Neural progenitor cell (in vitro differentiated cells): ENCODE measurements around the gene PLEKHA5. TPM values are rescaled to one million over a fixed set of nuclear protein-coding genes. Genes with fewer than 3 reads are reported as not detected.

Experiments
- DNase-seq: peaks from one replicate; pipeline ENCODE4 v3.0.0-alpha.2; 2016; ENCODE audit warnings: low spot score
- H2AFZ ChIP-seq: fragments of 200-600 bp; sonication (generic); replicated peaks from 2 replicates; pipeline ENCODE4 v1.6.1; 2016; ENCODE audit warnings: antibody characterized with exemption
- H3F3A ChIP-seq: fragments of 200-600 bp; sonication (generic); 2 replicates; pipeline ENCODE4 v1.6.1; 2016; ENCODE audit warnings: antibody characterized with exemption, low read depth
- H3K27ac ChIP-seq: fragments of 200-600 bp; sonication (generic); 2 replicates; pipeline ENCODE4 v1.5.1; 2016; ENCODE audit warnings: mild to moderate bottlenecking
- H3K27me3 ChIP-seq: fragments of 200-600 bp; sonication (generic); 2 replicates; pipeline ENCODE4 v1.6.1; 2016; ENCODE audit warnings: mild to moderate bottlenecking, moderate library complexity
- H3K36me3 ChIP-seq: fragments of 200-600 bp; sonication (generic); 2 replicates; pipeline ENCODE4 v1.5.1; 2016
- H3K4me1 ChIP-seq: fragments of 200-600 bp; sonication (generic); 2 replicates; pipeline ENCODE4 v1.6.1; 2016; ENCODE audit warnings: mixed run types
- H3K4me2 ChIP-seq: fragments of 200-600 bp; sonication (generic); 2 replicates; pipeline ENCODE4 v1.6.1; 2016
- H3K4me3 ChIP-seq: fragments of 200-600 bp; sonication (generic); 2 replicates; pipeline ENCODE4 v1.5.1; 2016
- H3K79me2 ChIP-seq: fragments of 200-600 bp; sonication (generic); 2 replicates; pipeline ENCODE4 v1.6.1; 2016; ENCODE audit warnings: low read depth
- H3K9ac ChIP-seq: fragments of 200-600 bp; sonication (generic); 2 replicates; pipeline ENCODE4 v1.6.1; 2016
- H3K9me3 ChIP-seq: fragments of 200-600 bp; sonication (generic); 2 replicates; pipeline ENCODE4 v1.5.1; 2016; ENCODE audit warnings: low read depth
- H4K20me1 ChIP-seq: fragments of 200-600 bp; sonication (generic); 2 replicates; pipeline ENCODE4 v1.6.1; 2016; ENCODE audit warnings: low read depth
- H3K27ac Mint-ChIP-seq: 3 replicates; pipeline ENCODE4 v1.8.0; 2021; ENCODE audit warnings: mixed read lengths
- H3K27me3 Mint-ChIP-seq: 2 replicates; pipeline ENCODE4 v1.8.0; 2022; ENCODE audit warnings: low read depth, mild to moderate bottlenecking, inconsistent platforms, moderate library complexity, mixed read lengths; ENCODE audit not compliant: insufficient read depth
- H3K36me3 Mint-ChIP-seq: 3 replicates; pipeline ENCODE4 v1.8.0; 2021; ENCODE audit warnings: mixed read lengths
- H3K4me1 Mint-ChIP-seq: 3 replicates; pipeline ENCODE4 v1.8.0; 2021; ENCODE audit warnings: mixed read lengths
- H3K4me3 Mint-ChIP-seq: 3 replicates; pipeline ENCODE4 v1.8.0; 2021; ENCODE audit warnings: mild to moderate bottlenecking, moderate library complexity, mixed read lengths
- H3K9me3 Mint-ChIP-seq: 3 replicates; pipeline ENCODE4 v1.8.0; 2020; ENCODE audit warnings: mixed read lengths
- CTCF ChIP-seq: fragments of 200-600 bp; sonication (generic); IDR thresholded peaks from 2 replicates; pipeline ENCODE4 v1.5.1; 2017; ENCODE audit warnings: antibody characterized with exemption, mild to moderate bottlenecking
- EZH2 ChIP-seq: fragments of 200-600 bp; sonication (generic); IDR thresholded peaks from 2 replicates; pipeline ENCODE4 v1.6.1; 2017; ENCODE audit warnings: antibody characterized with exemption, mild to moderate bottlenecking, moderate library complexity
- EZH2phosphoT487 ChIP-seq: fragments of 200-600 bp; sonication (generic); IDR thresholded peaks from 2 replicates; pipeline ENCODE4 v1.6.1; 2017; ENCODE audit warnings: antibody characterized with exemption
- total RNA-seq: library from RNA; depleted of rRNA; stranded (reverse); fragments of >200 nt; gene quantifications from 2 replicates; pipeline ENCODE4 v1.2.3, GENCODE V29; 2015; ENCODE audit warnings: low replicate concordance

PLEKHA5 gene
- total RNA-seq, 1 donor from 2014 or later: 86.7 TPM

- H3K9ac ChIP-seq: no peak overlapping the region
These were observed 69.8 kb downstream of the PLEKHA5 start for GRCh38 chr12:19199332-19199731.

GRCh38 chr12:19200261-19200660 lies 70.7 kb downstream of the PLEKHA5 start:
- Mint-ChIP-seq H3K27ac (no peak overlapping the region), H3K4me3 (no peak overlapping the region), H3K4me1 (peaks cover 13% of the 10 kb centered on the region), H3K27me3 (no peaks in the 10 kb centered on the region), H3K9me3 (no peaks in the 10 kb centered on the region), H3K36me3 (peaks cover 19% of the 10 kb centered on the region)
- Histone ChIP-seq H3K4me2 (no peak overlapping the region), H3K4me3 (no peak overlapping the region), H3K36me3 (no peaks in the 10 kb centered on the region), H3K79me2 (peaks cover 90% of the 10 kb centered on the region), H3K9me3 (no peaks in the 10 kb centered on the region), H3K27ac (no peak overlapping the region), H3K27me3 (no peaks in the 10 kb centered on the region), H3F3A (peaks cover 17% of the 10 kb centered on the region), H4K20me1 (peaks cover 36% of the 10 kb centered on the region), H3K9ac (no peak overlapping the region), H2AFZ (no peak overlapping the region), H3K4me1 (peaks cover 28% of the 10 kb centered on the region)
- no peak for TF ChIP-seq EZH2
- DNase-seq: no peak

More at GRCh38 chr12:19199332-19199731, 69.8 kb downstream of the PLEKHA5 start:
- peaks cover 17% of the 10 kb centered on the region for H3K36me3 Mint-ChIP-seq
- Histone ChIP-seq H3K79me2 (peaks cover 90% of the 10 kb centered on the region), H3K4me2 (no peak overlapping the region), H2AFZ (no peak overlapping the region), H3K27ac (no peak overlapping the region), H3K9me3 (no peaks in the 10 kb centered on the region), H4K20me1 (peaks cover 38% of the 10 kb centered on the region), H3K4me3 (no peak overlapping the region), H3K27me3 (no peaks in the 10 kb centered on the region), H3K36me3 (no peaks in the 10 kb centered on the region), H3F3A (peaks cover 17% of the 10 kb centered on the region), H3K4me1 (peaks cover 19% of the 10 kb centered on the region)
- H3K27me3 Mint-ChIP-seq: no peaks in the 10 kb centered on the region
- DNase-seq: no peak
- peaks cover 10% of the 10 kb centered on the region for H3K4me1 Mint-ChIP-seq
- no peak overlapping the region for H3K27ac Mint-ChIP-seq
- no peak overlapping the region for H3K4me3 Mint-ChIP-seq
- TF ChIP-seq EZH2phosphoT487 (no peak), CTCF (no peak), EZH2 (no peak)
- no peaks in the 10 kb centered on the region for H3K9me3 Mint-ChIP-seq

- no peak overlapping the region for H2AFZ ChIP-seq
- no peak overlapping the region for H3K4me3 ChIP-seq
- H3K9me3 ChIP-seq: no peaks in the 10 kb centered on the region
- no peak overlapping the region for H3K9ac ChIP-seq
- Mint-ChIP-seq H3K4me1 (peaks cover 11% of the 10 kb centered on the region), H3K36me3 (peaks cover 25% of the 10 kb centered on the region), H3K27me3 (no peaks in the 10 kb centered on the region), H3K27ac (no peak overlapping the region), H3K9me3 (peaks cover 3% of the 10 kb centered on the region), H3K4me3 (no peak overlapping the region)
- peaks cover 10% of the 10 kb centered on the region for H3F3A ChIP-seq
- H3K27me3 ChIP-seq: no peaks in the 10 kb centered on the region
- H4K20me1 ChIP-seq: peaks cover 30% of the 10 kb centered on the region
- TF ChIP-seq EZH2phosphoT487 (no peak), CTCF (no peak), EZH2 (no peak)
- H3K4me1 ChIP-seq: peaks cover 28% of the 10 kb centered on the region
- no peak for DNase-seq
- peaks cover 94% of the 10 kb centered on the region for H3K79me2 ChIP-seq
- no peak overlapping the region for H3K27ac ChIP-seq
- H3K4me2 ChIP-seq: no peak overlapping the region
- no peaks in the 10 kb centered on the region for H3K36me3 ChIP-seq
These were observed 72.1 kb downstream of the PLEKHA5 start for GRCh38 chr12:19201661-19202060.

GRCh38 chr12:19203013-19203412 lies 73.5 kb downstream of the PLEKHA5 start:
- H3K27me3 ChIP-seq: no peaks in the 10 kb centered on the region
- H3K9me3 Mint-ChIP-seq: peaks cover 3% of the 10 kb centered on the region
- H3F3A ChIP-seq: peaks cover 10% of the 10 kb centered on the region
- H3K4me3 ChIP-seq: no peak overlapping the region
- H3K36me3 ChIP-seq: no peaks in the 10 kb centered on the region
- H3K27ac ChIP-seq: no peak overlapping the region
- no peaks in the 10 kb centered on the region for H3K27me3 Mint-ChIP-seq
- H3K9ac ChIP-seq: no peak overlapping the region
- no peak overlapping the region for H3K4me2 ChIP-seq
- H3K4me1 ChIP-seq: peaks cover 28% of the 10 kb centered on the region
- peaks cover 11% of the 10 kb centered on the region for H3K4me1 Mint-ChIP-seq
- peaks cover 26% of the 10 kb centered on the region for H4K20me1 ChIP-seq
- H2AFZ ChIP-seq: no peak overlapping the region
- TF ChIP-seq CTCF (no peak), EZH2phosphoT487 (no peak), EZH2 (no peak)
- H3K27ac Mint-ChIP-seq: no peak overlapping the region
- no peaks in the 10 kb centered on the region for H3K9me3 ChIP-seq
- no peak overlapping the region for H3K4me3 Mint-ChIP-seq
- DNase-seq: no peak
- peaks cover 30% of the 10 kb centered on the region for H3K36me3 Mint-ChIP-seq
- peaks cover 95% of the 10 kb centered on the region for H3K79me2 ChIP-seq
